HG03520 (cell line): ENCODE results near the gene BSG.
"Not testable (repeated sequence)": the region's sequence is repeated elsewhere in the genome, so short reads cannot be mapped to it uniquely, and the experiment has no call there.

Source experiments
- ATAC-seq: cut with Tn5 transposase; IDR thresholded peaks from one replicate; pipeline ENCODE4 v1.9.1; 2021; ENCODE audit warnings: mild to moderate bottlenecking, moderate library complexity; ENCODE audit not compliant: unreplicated experiment

The BSG gene

GRCh38 chr19:585146-585545 lies 12.8 kb downstream of the BSG start:
- ATAC-seq: not testable (repeated sequence)

GRCh38 chr19:585551-586110 lies 13.2 kb downstream of the BSG start:
- ATAC-seq: no peak

- no peak for ATAC-seq
Measured at GRCh38 chr19:588093-588740, 15.8 kb downstream of the BSG start.

GRCh38 chr19:588741-589692 lies 16.6 kb downstream of the BSG start:
- ATAC-seq: no peak

GRCh38 chr19:589693-590395 lies 17.4 kb downstream of the BSG start, which contains the start of gene HCN2:
HCN2 (plus strand) TSS chr19:589881; CDS start chr19:589946, 65 bp downstream.
- ATAC-seq: no peak

- no peak for ATAC-seq
Measured at GRCh38 chr19:590396-590745, 18.0 kb downstream of the BSG start.

- ATAC-seq: no peak
Measured at GRCh38 chr19:590750-591098, 18.3 kb downstream of the BSG start.

GRCh38 chr19:591099-591958 lies 18.9 kb downstream of the BSG start:
- ATAC-seq: no peak

GRCh38 chr19:592101-592500 lies 19.7 kb downstream of the BSG start:
- no peak for ATAC-seq

GRCh38 chr19:593055-593454 lies 20.7 kb downstream of the BSG start:
- ATAC-seq: no peak

GRCh38 chr19:593505-593904 lies 21.1 kb downstream of the BSG start:
- ATAC-seq: no peak

GRCh38 chr19:594265-594870 lies 22.0 kb downstream of the BSG start:
- ATAC-seq: no peak

- ATAC-seq: no peak
Measured at GRCh38 chr19:595326-596262, 23.2 kb downstream of the BSG start.

- ATAC-seq: no peak
Measured at GRCh38 chr19:596263-596655, 23.9 kb downstream of the BSG start.

- no peak for ATAC-seq
Measured at GRCh38 chr19:597406-598315, 25.3 kb downstream of the BSG start.

- ATAC-seq: no peak
Measured at GRCh38 chr19:601310-601709, 28.9 kb downstream of the BSG start.

- no peak for ATAC-seq
Measured at GRCh38 chr19:601790-602189, 29.4 kb downstream of the BSG start.
